Loucy (cell line): Measurements from ENCODE around the gene LYG2.

ENCODE experiments used
- CTCF ChIP-seq: fragments of 200-600 bp; sonication (generic); conservative IDR thresholded peaks from 2 replicates; pipeline ENCODE4 v1.5.1; 2014; ENCODE audit warnings: mild to moderate bottlenecking, antibody characterized with exemption, low read length
- EZH2phosphoT487 ChIP-seq: fragments of 200-600 bp; IDR thresholded peaks from 2 replicates; pipeline ENCODE4 v1.6.1; 2018; ENCODE audit warnings: antibody characterized with exemption, mild to moderate bottlenecking, moderate library complexity, borderline replicate concordance

DNA sequence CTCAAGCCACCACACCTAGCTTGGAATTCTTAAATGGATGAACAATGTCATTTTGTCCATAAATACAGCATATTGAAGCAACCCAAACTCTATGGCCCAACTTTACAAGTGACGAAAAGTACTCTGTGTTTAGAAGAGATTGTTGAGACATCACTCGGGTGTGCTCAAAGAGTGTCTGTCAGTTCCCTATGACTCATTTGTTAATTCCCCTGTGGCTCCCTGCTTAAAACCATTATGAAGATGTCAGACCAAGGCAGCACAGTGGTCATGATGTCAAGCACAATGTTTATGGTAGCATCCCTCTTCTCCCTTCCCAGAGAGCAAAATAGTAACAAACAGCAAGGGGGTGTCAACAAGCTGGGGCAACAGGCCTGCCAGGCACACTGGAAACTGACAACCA lies 42.5 kb upstream of the LYG2 start:
- TF ChIP-seq CTCF, result no peak
- no peak for TF ChIP-seq EZH2phosphoT487
